Keratinocyte (primary cell): ENCODE results near the gene POU6F2. TPM values are rescaled to one million over a fixed set of nuclear protein-coding genes. Genes with fewer than 3 reads are reported as not detected.
A peak's percentile ranks its signal among the peaks of the same experiment; 100 is the strongest.

Experiments used
- DNase-seq: peaks from one replicate; pipeline ENCODE4 v3.0.0-alpha.2; 2011; ENCODE audit warnings: low read depth, missing footprints, low spot score
- FAIRE-seq: peaks from 2 replicates; lab custom pipeline; 2011; peaks lifted over from hg19 to GRCh38; lab: Jason Lieb, UNC
- H2AFZ ChIP-seq: 2 replicates; pipeline ENCODE4 v1.6.0; 2012; ENCODE audit warnings: low read length, control low read depth, inconsistent platforms; ENCODE audit not compliant: control insufficient read depth
- H3K27ac ChIP-seq: 2 replicates; pipeline ENCODE4 v1.5.1; 2011; ENCODE audit warnings: low read length; ENCODE audit not compliant: control insufficient read depth, insufficient read depth
- H3K27me3 ChIP-seq: 3 replicates; pipeline ENCODE4 v1.6.0; 2011; ENCODE audit warnings: low read length; ENCODE audit not compliant: control insufficient read depth, insufficient read depth; ENCODE audit errors: extremely low read depth
- H3K36me3 ChIP-seq, 2 experiments: 2 replicates in 1 of 2; 3 replicates in 1 of 2; pipeline ENCODE4 v1.5.1; 2011; ENCODE audit warnings: low read length in 2 of 2, mild to moderate bottlenecking in 1 of 2; ENCODE audit not compliant: control insufficient read depth in 2 of 2, insufficient read depth in 2 of 2; ENCODE audit errors: extremely low read depth in 1 of 2
- H3K4me1 ChIP-seq: 3 replicates; pipeline ENCODE4 v1.5.1; 2011; ENCODE audit warnings: low read length; ENCODE audit not compliant: control insufficient read depth, insufficient read depth; ENCODE audit errors: extremely low read depth
- H3K4me2 ChIP-seq: 3 replicates; pipeline ENCODE4 v1.6.0; 2011; ENCODE audit warnings: low read depth, low read length; ENCODE audit not compliant: control insufficient read depth, insufficient read depth; ENCODE audit errors: extremely low read depth
- H3K4me3 ChIP-seq, 3 experiments: fragments of 200-600 bp in 1 of 3; sonication (generic) in 1 of 3; 2 replicates in 2 of 3; 3 replicates in 1 of 3; pipeline ENCODE4 v1.5.1; 2011 to 2016; ENCODE audit warnings: low read length in 3 of 3, mild to moderate bottlenecking in 3 of 3, control low read depth in 2 of 3, inconsistent platforms in 1 of 3, low read depth in 1 of 3, mixed read lengths in 1 of 3, mixed run types in 1 of 3, moderate library complexity in 1 of 3; ENCODE audit not compliant: control insufficient read depth in 2 of 3, insufficient read depth in 2 of 3; ENCODE audit errors: extremely low read depth in 1 of 3
- H3K79me2 ChIP-seq: 2 replicates; pipeline ENCODE4 v1.6.0; 2012; ENCODE audit warnings: low read length; ENCODE audit not compliant: control insufficient read depth, insufficient read depth
- H3K9ac ChIP-seq: 3 replicates; pipeline ENCODE4 v1.6.0; 2011; ENCODE audit warnings: low read length; ENCODE audit not compliant: control insufficient read depth, insufficient read depth; ENCODE audit errors: extremely low read depth
- H3K9me1 ChIP-seq: 3 replicates; pipeline ENCODE4 v1.6.0; 2011; ENCODE audit warnings: low read length; ENCODE audit not compliant: control insufficient read depth, insufficient read depth; ENCODE audit errors: extremely low read depth
- H3K9me3 ChIP-seq: 2 replicates; pipeline ENCODE4 v1.5.1; 2012; ENCODE audit warnings: low read depth, low read length; ENCODE audit not compliant: control insufficient read depth
- H4K20me1 ChIP-seq: 3 replicates; pipeline ENCODE4 v1.6.0; 2011; ENCODE audit warnings: low read length; ENCODE audit not compliant: control insufficient read depth, insufficient read depth; ENCODE audit errors: extremely low read depth
- CTCF ChIP-seq, 3 experiments: IDR thresholded peaks in 1 of 3; conservative IDR thresholded peaks in 1 of 3; optimal IDR thresholded peaks in 1 of 3; 2 replicates in 2 of 3; 3 replicates in 1 of 3; pipeline versions ENCODE3 to v1.5.1; 2011; ENCODE audit warnings: low read length in 3 of 3, mild to moderate bottlenecking in 3 of 3, moderate library complexity in 2 of 3, control low read depth in 1 of 3, inconsistent platforms in 1 of 3; ENCODE audit not compliant: insufficient read depth in 2 of 3; ENCODE audit errors: extremely low read depth in 1 of 3
- EZH2 ChIP-seq: IDR thresholded peaks from one replicate; pipeline ENCODE4 v1.6.1; 2012; ENCODE audit warnings: inconsistent platforms, mild to moderate bottlenecking, low read length, moderate library complexity
- dilution Hi-C: fragments of 300-500 bp; cut with MboI; formaldehyde crosslinking; loops from one replicate; pipeline ENCODE4 v1.7.0; 2020; ENCODE audit warnings: low sequenced_read_pairs; ENCODE audit not compliant: extremely low pct_ligation_motif_present
- polyA plus RNA-seq, 5 experiments: library from polyadenylated mRNA; depleted of rRNA in 3 of 5; stranded (reverse) in 3 of 5; stranded (forward) in 1 of 5; unstranded in 1 of 5; fragments of >200 nt; gene quantifications; 1 replicate in 1 of 5; 2 replicates in 3 of 5; 3 replicates in 1 of 5; pipeline versions ENCODE4 v1.2.1 to v1.2.3, GENCODE V29; 2011 to 2012; ENCODE audit warnings: missing spikeins in 2 of 5, low read depth in 1 of 5, low replicate concordance in 1 of 5

POU6F2 gene
- polyA plus RNA-seq, 1 donor (not counting 4 experiments of a cell fraction or from before 2014, with no cell fraction given), result not detected

DNA sequence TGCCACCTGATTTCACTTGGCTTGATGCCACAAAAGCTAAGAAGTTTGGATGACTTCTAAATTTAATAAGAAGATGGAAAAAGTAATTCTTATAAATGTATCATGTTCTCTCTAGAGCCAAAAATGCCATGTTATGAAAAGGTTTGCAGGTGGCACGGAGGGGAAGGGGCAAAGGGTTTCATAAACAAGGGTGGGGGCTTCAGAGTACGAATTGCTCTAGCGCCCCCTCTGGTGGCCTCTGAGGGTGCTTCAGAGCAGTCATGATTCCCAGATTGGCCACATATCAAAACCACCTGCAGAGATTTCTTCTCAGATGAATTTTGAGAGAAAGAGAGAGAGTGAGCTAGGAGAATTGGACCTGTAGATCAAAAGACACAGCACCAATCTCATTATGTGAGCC, 379.9 kb downstream of the POU6F2 start:
- TF ChIP-seq EZH2 (no peak), CTCF (optimal IDR thresholded peaks at IDR 0.05 in 1 of 3, IDR thresholded peaks at IDR 0.05 in 1 of 3, conservative IDR thresholded peaks at IDR 0.05 in 1 of 3; ENCODE audit: extremely low read depth in 1 of 3, insufficient read depth in 2 of 3, low read length in 3 of 3) (peak; percentile 10 to 23 (median 16))
- DNase-seq (no peak), FAIRE-seq (no peak)
- Histone ChIP-seq H2AFZ (no peak overlapping the region), H3K9me3 (no peaks in the 10 kb centered on the region), H3K4me2 (no peak overlapping the region), H3K27ac (no peak overlapping the region), H3K36me3 (no peaks in the 10 kb centered on the region), H3K79me2 (no peaks in the 10 kb centered on the region), H3K27me3 (peaks cover 4% of the 10 kb centered on the region), H3K9ac (no peak overlapping the region), H3K4me3 (no peak overlapping the region), H3K9me1 (no peaks in the 10 kb centered on the region), H4K20me1 (no peaks in the 10 kb centered on the region), H3K4me1 (no peaks in the 10 kb centered on the region)
- dilution Hi-C loops, result no loop called here

GRCh38 chr7:39360038-39360437, 382.3 kb downstream of the POU6F2 start:
- Histone ChIP-seq H3K79me2 (no peaks in the 10 kb centered on the region), H3K9me3 (no peaks in the 10 kb centered on the region), H3K36me3 (no peaks in the 10 kb centered on the region), H3K4me2 (no peak overlapping the region), H3K27me3 (no peaks in the 10 kb centered on the region), H3K9ac (no peak overlapping the region), H3K9me1 (no peaks in the 10 kb centered on the region), H3K4me1 (no peaks in the 10 kb centered on the region), H3K4me3 (no peak overlapping the region), H2AFZ (no peak overlapping the region), H3K27ac (no peak overlapping the region), H4K20me1 (no peaks in the 10 kb centered on the region)
- DNase-seq (no peak), FAIRE-seq (no peak)
- TF ChIP-seq CTCF (optimal IDR thresholded peaks at IDR 0.05 in 1 of 3, IDR thresholded peaks at IDR 0.05 in 1 of 3, conservative IDR thresholded peaks at IDR 0.05 in 1 of 3; ENCODE audit: extremely low read depth in 1 of 3, insufficient read depth in 2 of 3, low read length in 3 of 3) (no peak), EZH2 (no peak)
- dilution Hi-C loops, result no loop called here
